ENCODE measurements around the gene HGFAC.

The HGFAC gene

GRCh38 chr4:3427134-3427476 lies 14.7 kb upstream of the HGFAC start:
- DNase-seq, result no peak

- DNase-seq, result no peak
These were observed 13.9 kb upstream of the HGFAC start for GRCh38 chr4:3427706-3428446.

GRCh38 chr4:3429651-3430050 lies 12.1 kb upstream of the HGFAC start:
- no peak for DNase-seq

GRCh38 chr4:3430524-3430923 lies 11.2 kb upstream of the HGFAC start:
- DNase-seq, result no peak

GRCh38 chr4:3431446-3431993 lies 10.2 kb upstream of the HGFAC start:
- no peak for DNase-seq

- no peak for DNase-seq
These were observed 9.4 kb upstream of the HGFAC start for GRCh38 chr4:3432381-3432790.

- no peak for DNase-seq
These were observed 8.5 kb upstream of the HGFAC start for GRCh38 chr4:3433138-3433869.

- DNase-seq, result no peak
These were observed 6.7 kb upstream of the HGFAC start for GRCh38 chr4:3434881-3435685.

- DNase-seq, result no peak
These were observed 6.1 kb upstream of the HGFAC start for GRCh38 chr4:3435686-3435956.

- DNase-seq, result no peak
These were observed 5.5 kb upstream of the HGFAC start for GRCh38 chr4:3436048-3436797.

- DNase-seq, result no peak
These were observed 4.8 kb upstream of the HGFAC start for GRCh38 chr4:3436798-3437581.

GRCh38 chr4:3437582-3437936 lies 4.2 kb upstream of the HGFAC start:
- no peak for DNase-seq

GRCh38 chr4:3437998-3438846 lies 3.5 kb upstream of the HGFAC start:
- DNase-seq, result no peak

GRCh38 chr4:3438847-3439180 lies 3.0 kb upstream of the HGFAC start:
- no peak for DNase-seq

GRCh38 chr4:3439391-3439790 lies 2.4 kb upstream of the HGFAC start:
- DNase-seq, result no peak

GRCh38 chr4:3440011-3440410 lies 1.8 kb upstream of the HGFAC start:
- DNase-seq, result no peak

- no peak for DNase-seq
These were observed 728 bp upstream of the HGFAC start for GRCh38 chr4:3440979-3441500.

- no peak for DNase-seq
These were observed 741 bp downstream of the HGFAC start for GRCh38 chr4:3442460-3442958.

- no peak for DNase-seq
These were observed 1.4 kb downstream of the HGFAC start for GRCh38 chr4:3442959-3443749.

- no peak for DNase-seq
These were observed 2.1 kb downstream of the HGFAC start for GRCh38 chr4:3443750-3444309.

All from right forelimb (tissue), 1 donor.